Right atrium auricular region (tissue), 2 donors: ENCODE data around the gene BIRC6. TPM values are rescaled to one million over a fixed set of nuclear protein-coding genes. Genes with fewer than 3 reads are reported as not detected.

Experiments used
- DNase-seq: peaks from one replicate; pipeline ENCODE4 v3.0.0-alpha.2; 2019; ENCODE audit warnings: low spot score
- H3K27ac ChIP-seq, 2 donors: fragments of 200-600 bp; sonication (generic); 1 replicate in 1 of 2; 2 replicates in 1 of 2; pipeline ENCODE4 v1.5.1; 2016 to 2019
- H3K27me3 ChIP-seq, 2 donors: fragments of 200-600 bp; sonication (generic); one replicate each; pipeline versions ENCODE4 v1.5.1 to v1.6.0; 2017 to 2019
- H3K36me3 ChIP-seq: fragments of 200-600 bp; sonication (generic); one replicate; pipeline ENCODE4 v1.5.1; 2016
- H3K4me1 ChIP-seq, 2 donors: fragments of 200-600 bp; sonication (generic); one replicate each; pipeline versions ENCODE4 v1.5.1 to v1.6.0; 2017 to 2019
- H3K4me3 ChIP-seq, 2 donors: fragments of 200-600 bp; sonication (generic); 1 replicate in 1 of 2; 2 replicates in 1 of 2; pipeline ENCODE4 v1.5.1; 2017 to 2019; ENCODE audit warnings: mild to moderate bottlenecking in 1 of 2, moderate library complexity in 1 of 2
- H3K9me3 ChIP-seq, 2 donors: fragments of 200-600 bp; sonication (generic); one replicate each; pipeline ENCODE4 v1.5.1; 2019
- total RNA-seq, 2 donors: library from RNA; depleted of rRNA; stranded (reverse); fragments of >200 nt; gene quantifications; one replicate each; pipeline ENCODE4 v1.1.0, GENCODE V29; 2016
- TF ChIP-seq, protein P1 (sequence below), 2 donors: fragments of 200-600 bp; sonication (generic); IDR thresholded peaks; one replicate each; pipeline ENCODE4 v1.5.1; 2019; ENCODE audit warnings: antibody characterized with exemption in 2 of 2

Gene BIRC6
- total RNA-seq, 2 donors from 2014 or later, result 50.4 to 50.6 TPM

DNA sequence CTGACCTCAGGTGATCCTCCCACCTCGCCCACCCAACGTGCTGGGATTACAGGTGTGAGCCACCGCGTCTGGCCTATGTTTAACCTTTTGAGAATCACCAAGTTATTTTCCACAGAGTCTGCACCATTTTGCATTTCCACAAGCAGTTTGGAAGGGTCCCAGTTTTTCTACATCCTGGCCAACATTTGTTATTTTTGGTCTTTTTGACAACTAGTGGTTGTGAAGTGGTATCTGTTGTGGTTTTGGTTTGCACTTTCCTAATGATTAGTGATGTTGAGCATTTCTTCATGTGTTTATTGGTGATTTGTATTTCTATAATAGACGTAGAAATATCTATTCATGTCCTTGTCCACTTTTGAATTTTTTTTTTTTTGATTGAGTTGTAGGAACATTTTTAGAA lies 67.9 kb downstream of the BIRC6 start:
- Histone ChIP-seq H3K4me1 (peaks cover 0 to 23% of the 10 kb centered on the region in 2 donors), H3K4me3 (no peak overlapping the region), H3K27me3 (no peaks in the 10 kb centered on the region), H3K27ac (no peak overlapping the region), H3K36me3 (no peaks in the 10 kb centered on the region), H3K9me3 (no peaks in the 10 kb centered on the region)
- TF ChIP-seq, protein P1, sequence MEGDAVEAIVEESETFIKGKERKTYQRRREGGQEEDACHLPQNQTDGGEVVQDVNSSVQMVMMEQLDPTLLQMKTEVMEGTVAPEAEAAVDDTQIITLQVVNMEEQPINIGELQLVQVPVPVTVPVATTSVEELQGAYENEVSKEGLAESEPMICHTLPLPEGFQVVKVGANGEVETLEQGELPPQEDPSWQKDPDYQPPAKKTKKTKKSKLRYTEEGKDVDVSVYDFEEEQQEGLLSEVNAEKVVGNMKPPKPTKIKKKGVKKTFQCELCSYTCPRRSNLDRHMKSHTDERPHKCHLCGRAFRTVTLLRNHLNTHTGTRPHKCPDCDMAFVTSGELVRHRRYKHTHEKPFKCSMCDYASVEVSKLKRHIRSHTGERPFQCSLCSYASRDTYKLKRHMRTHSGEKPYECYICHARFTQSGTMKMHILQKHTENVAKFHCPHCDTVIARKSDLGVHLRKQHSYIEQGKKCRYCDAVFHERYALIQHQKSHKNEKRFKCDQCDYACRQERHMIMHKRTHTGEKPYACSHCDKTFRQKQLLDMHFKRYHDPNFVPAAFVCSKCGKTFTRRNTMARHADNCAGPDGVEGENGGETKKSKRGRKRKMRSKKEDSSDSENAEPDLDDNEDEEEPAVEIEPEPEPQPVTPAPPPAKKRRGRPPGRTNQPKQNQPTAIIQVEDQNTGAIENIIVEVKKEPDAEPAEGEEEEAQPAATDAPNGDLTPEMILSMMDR (IDR thresholded peaks at IDR 0.05), result no peak
- DNase-seq, result no peak

DNA sequence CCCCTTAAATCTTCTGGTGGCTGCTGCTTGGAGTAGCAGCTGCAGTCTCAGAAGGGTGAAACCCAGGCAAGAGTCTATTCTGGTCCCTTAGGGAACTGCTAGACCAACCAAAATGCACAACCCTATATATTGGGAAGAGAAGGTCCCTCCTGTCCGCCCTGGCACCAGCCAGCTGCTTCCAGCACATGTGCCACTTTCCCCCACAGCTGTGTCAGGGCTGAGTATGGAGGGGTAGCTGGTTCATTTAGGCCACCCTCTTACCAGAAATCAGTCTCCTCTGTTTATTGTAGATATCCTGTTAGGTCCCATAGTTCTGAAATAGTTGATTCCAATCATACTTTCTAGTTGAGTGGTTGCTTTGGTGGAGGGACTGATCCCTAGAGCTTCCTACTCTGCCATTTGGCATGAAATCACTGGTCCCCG lies 68.9 kb downstream of the BIRC6 start:
- TF ChIP-seq, protein P1 (IDR thresholded peaks at IDR 0.05), result no peak
- H3K27me3 ChIP-seq, result no peaks in the 10 kb centered on the region
- no peak overlapping the region for H3K27ac ChIP-seq
- no peak for DNase-seq
- H3K4me1 ChIP-seq, result peaks cover 0 to 23% of the 10 kb centered on the region in 2 donors
- no peaks in the 10 kb centered on the region for H3K36me3 ChIP-seq
- no peak overlapping the region for H3K4me3 ChIP-seq
- H3K9me3 ChIP-seq, result no peaks in the 10 kb centered on the region

DNA sequence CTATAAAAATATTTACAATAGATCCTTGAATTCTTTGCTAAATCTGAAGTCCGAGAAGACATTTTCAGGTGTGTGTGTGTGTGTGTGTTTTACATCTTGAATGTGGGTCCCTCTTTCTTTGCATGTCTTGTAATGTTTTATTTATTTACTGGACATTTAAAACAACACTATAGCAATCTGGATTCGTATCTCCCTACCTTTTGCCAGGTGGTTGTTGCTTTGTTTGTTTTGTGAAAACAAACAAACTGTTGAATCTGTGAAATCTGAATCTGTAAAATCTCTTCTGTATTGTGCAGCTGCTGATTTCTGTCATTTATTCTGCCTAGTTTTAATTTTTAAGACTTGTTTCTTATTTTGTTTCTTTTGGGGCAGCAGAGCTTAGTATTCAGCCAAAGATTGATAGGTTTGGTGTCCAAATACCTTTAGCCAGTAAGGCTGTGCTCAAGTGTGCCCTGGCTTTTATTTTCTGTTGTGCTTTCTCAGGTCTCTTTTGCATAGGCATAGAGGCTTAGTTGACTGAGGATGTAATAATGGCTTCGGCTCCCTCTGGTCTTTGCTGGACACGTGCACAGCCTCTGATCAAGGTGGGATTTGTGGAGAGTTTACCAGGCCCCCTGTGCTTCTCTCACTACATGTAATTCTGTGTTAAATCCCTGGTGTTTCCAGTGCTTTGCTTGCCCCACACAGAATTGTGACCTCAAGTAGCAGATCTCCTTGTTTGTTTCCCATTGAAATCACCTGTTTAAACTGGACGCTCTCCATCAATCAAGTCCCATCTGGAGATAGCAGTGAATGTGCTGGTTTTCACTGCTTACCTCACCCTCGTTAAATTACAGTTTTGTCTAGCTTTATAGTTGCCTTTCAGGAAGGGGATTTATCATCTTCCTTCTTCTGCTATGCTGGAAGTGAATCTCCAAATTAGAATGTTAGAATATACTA lies 71.1 kb downstream of the BIRC6 start:
- no peak for DNase-seq
- TF ChIP-seq, protein P1 (IDR thresholded peaks at IDR 0.05), result no peak
- no peak overlapping the region for H3K27ac ChIP-seq
- no peaks in the 10 kb centered on the region for H3K9me3 ChIP-seq
- H3K27me3 ChIP-seq, result no peaks in the 10 kb centered on the region
- H3K4me1 ChIP-seq, result peaks cover 0 to 23% of the 10 kb centered on the region in 2 donors
- peaks cover 15% of the 10 kb centered on the region for H3K36me3 ChIP-seq
- no peak overlapping the region for H3K4me3 ChIP-seq

DNA sequence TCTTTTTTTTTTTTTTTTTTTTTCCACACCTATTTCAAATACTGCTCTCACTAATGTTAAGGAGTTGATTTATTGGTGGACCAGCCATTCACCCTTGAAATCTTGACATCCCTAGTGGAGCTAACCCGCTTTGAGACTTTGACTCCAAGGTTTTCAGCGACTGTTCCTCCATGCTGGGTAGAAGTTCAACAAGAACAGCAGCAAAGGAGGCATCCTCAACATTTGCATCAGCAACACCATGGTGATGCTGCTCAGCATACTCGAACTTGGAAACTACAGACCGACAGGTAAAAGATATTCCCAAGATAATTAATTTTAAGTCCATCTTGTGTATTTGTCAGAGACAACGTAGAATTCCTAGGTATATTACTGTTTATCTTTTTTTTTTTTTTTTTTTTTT lies 74.0 kb downstream of the BIRC6 start:
- peaks cover 0 to 17% of the 10 kb centered on the region in 2 donors for H3K4me1 ChIP-seq
- no peak for DNase-seq
- peaks cover 18% of the 10 kb centered on the region for H3K36me3 ChIP-seq
- TF ChIP-seq, protein P1 (IDR thresholded peaks at IDR 0.05), result no peak
- no peak overlapping the region for H3K27ac ChIP-seq
- H3K27me3 ChIP-seq, result no peaks in the 10 kb centered on the region
- no peaks in the 10 kb centered on the region for H3K9me3 ChIP-seq
- H3K4me3 ChIP-seq, result no peak overlapping the region

DNA sequence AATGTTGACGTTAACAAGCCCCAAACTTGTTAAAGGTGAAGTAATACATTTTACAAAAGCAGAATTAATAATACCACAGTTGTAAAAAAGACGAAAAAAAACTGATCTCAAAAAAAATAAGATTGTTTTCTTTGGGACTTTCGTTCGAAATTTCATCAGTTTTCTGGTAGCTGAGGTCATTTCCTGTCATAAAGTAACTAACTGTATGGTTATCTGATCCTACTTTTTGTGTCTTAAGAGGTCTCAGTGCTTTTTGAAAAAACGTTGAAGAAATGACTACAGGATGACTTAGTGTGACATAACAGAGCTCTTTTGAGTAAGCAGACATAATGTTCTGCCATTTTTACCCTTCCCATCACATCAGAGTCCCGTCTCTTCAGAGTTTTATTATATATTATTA lies 79.3 kb downstream of the BIRC6 start:
- no peak overlapping the region for H3K4me3 ChIP-seq
- H3K27ac ChIP-seq, result no peak overlapping the region
- no peaks in the 10 kb centered on the region for H3K9me3 ChIP-seq
- TF ChIP-seq, protein P1 (IDR thresholded peaks at IDR 0.05), result no peak
- no peak for DNase-seq
- no peaks in the 10 kb centered on the region for H3K4me1 ChIP-seq
- H3K27me3 ChIP-seq, result no peaks in the 10 kb centered on the region
- peaks cover 56% of the 10 kb centered on the region for H3K36me3 ChIP-seq
